Left ventricle myocardium inferior (tissue), 1 donor: Measurements from ENCODE around the gene RAB3IP. TPM values are rescaled to one million over a fixed set of nuclear protein-coding genes. Genes with fewer than 3 reads are reported as not detected.
"Not testable (repeated sequence)": the region's sequence is repeated elsewhere in the genome, so short reads cannot be mapped to it uniquely, and the experiment has no call there.

Experiments used
- DNase-seq: peaks from one replicate; pipeline ENCODE4 v3.0.0-alpha.2; 2020
- H3K27ac ChIP-seq: fragments of 200-600 bp; replicated peaks from 2 replicates; pipeline ENCODE4 v1.8.0; 2021
- H3K27me3 ChIP-seq: fragments of 200-600 bp; 2 replicates; pipeline ENCODE4 v1.8.0; 2021; ENCODE audit warnings: low read depth
- H3K36me3 ChIP-seq: fragments of 200-600 bp; 2 replicates; pipeline ENCODE4 v1.8.0; 2021
- H3K4me1 ChIP-seq: fragments of 200-600 bp; 2 replicates; pipeline ENCODE4 v1.8.0; 2021
- H3K4me3 ChIP-seq: fragments of 200-600 bp; 2 replicates; pipeline ENCODE4 v1.8.0; 2021; ENCODE audit warnings: mild to moderate bottlenecking, moderate library complexity
- H3K9me3 ChIP-seq: fragments of 200-600 bp; replicated peaks from 2 replicates; pipeline ENCODE4 v1.8.0; 2021
- intact Hi-C: fragments of 100-400 bp; cut with micrococcal nuclease; formaldehyde crosslinking; loops from one replicate; pipeline ENCODE4 v1.11.0; 2022
- total RNA-seq: library from RNA; stranded (reverse); fragmentation: NEBNext Ultra II Directional; extraction: Animal tissue kit (Norgen Biotek cat#: 25700); gene quantifications from one replicate; pipeline ENCODE4 v1.2.1, GENCODE V29; 2021
- TF ChIP-seq, protein P1 (sequence below): fragments of 200-600 bp; IDR thresholded peaks from 2 replicates; pipeline ENCODE4 v1.8.0; 2021; ENCODE audit warnings: antibody characterized with exemption, mild to moderate bottlenecking, borderline replicate concordance
- donor health status: DM: no; HTN: yes; CAD: no; lungs with severe emphysema.

The RAB3IP gene
- total RNA-seq, 1 donor from 2014 or later, result 23.0 TPM

DNA sequence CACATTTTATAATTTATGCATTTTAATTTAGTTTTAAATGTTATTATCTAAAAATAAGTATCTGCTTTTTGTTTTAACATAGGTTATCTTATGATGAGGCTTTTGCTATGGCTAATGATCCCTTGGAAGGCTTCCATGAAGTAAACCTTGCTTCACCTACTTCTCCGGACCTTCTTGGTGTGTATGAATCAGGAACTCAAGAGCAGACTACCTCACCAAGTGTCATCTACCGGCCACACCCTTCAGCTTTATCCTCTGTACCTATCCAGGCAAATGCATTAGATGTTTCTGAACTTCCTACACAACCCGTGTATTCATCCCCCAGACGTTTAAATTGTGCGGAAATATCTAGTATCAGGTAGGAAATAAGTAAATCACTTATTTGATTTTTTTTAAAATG is 16.6 kb downstream of the RAB3IP start:
- Histone ChIP-seq H3K4me1 (peaks cover 6% of the 10 kb centered on the region), H3K27me3 (no peaks in the 10 kb centered on the region), H3K27ac (no peak overlapping the region), H3K9me3 (peaks cover 14% of the 10 kb centered on the region), H3K4me3 (no peak overlapping the region), H3K36me3 (peaks cover 11% of the 10 kb centered on the region)
- no peak for DNase-seq
- intact Hi-C loops, result no loop called here
- TF ChIP-seq, protein P1, sequence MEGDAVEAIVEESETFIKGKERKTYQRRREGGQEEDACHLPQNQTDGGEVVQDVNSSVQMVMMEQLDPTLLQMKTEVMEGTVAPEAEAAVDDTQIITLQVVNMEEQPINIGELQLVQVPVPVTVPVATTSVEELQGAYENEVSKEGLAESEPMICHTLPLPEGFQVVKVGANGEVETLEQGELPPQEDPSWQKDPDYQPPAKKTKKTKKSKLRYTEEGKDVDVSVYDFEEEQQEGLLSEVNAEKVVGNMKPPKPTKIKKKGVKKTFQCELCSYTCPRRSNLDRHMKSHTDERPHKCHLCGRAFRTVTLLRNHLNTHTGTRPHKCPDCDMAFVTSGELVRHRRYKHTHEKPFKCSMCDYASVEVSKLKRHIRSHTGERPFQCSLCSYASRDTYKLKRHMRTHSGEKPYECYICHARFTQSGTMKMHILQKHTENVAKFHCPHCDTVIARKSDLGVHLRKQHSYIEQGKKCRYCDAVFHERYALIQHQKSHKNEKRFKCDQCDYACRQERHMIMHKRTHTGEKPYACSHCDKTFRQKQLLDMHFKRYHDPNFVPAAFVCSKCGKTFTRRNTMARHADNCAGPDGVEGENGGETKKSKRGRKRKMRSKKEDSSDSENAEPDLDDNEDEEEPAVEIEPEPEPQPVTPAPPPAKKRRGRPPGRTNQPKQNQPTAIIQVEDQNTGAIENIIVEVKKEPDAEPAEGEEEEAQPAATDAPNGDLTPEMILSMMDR, result no peak

DNA sequence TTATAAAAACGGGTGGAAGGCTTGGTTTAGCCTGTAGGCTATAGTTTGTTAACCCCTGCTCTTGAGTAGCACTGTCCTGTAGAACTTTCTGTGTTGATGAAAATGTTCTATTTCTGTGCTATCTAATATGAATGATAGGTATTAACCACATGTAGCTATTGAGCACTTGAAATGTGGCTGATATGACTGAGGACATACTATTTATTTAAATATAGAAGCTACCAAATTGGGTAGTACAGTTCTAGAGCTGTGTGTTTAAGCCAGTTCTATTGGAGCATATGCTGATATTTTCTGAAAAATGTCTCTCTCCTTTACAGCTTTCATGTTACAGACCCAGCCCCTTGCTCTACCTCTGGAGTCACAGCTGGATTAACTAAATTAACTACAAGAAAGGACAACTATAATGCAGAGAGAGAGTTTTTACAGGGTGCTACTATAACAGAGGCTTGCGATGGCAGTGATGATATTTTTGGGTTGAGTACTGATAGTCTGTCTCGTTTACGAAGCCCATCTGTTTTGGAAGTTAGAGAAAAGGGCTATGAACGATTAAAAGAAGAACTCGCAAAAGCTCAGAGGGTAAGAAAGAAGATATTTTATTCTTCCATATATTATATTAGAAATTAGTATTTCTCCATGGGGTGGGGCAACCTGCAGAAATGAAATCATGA is 17.6 kb downstream of the RAB3IP start:
- no peaks in the 10 kb centered on the region for H3K27me3 ChIP-seq
- H3K36me3 ChIP-seq, result peaks cover 11% of the 10 kb centered on the region
- peaks cover 23% of the 10 kb centered on the region for H3K9me3 ChIP-seq
- peaks cover 2% of the 10 kb centered on the region for H3K4me1 ChIP-seq
- intact Hi-C loops, result no loop called here
- H3K27ac ChIP-seq, result peak overlapping the region; percentile 47
- TF ChIP-seq, protein P1, result no peak
- H3K4me3 ChIP-seq, result peak overlapping the region; percentile 51
- DNase-seq, result no peak

DNA sequence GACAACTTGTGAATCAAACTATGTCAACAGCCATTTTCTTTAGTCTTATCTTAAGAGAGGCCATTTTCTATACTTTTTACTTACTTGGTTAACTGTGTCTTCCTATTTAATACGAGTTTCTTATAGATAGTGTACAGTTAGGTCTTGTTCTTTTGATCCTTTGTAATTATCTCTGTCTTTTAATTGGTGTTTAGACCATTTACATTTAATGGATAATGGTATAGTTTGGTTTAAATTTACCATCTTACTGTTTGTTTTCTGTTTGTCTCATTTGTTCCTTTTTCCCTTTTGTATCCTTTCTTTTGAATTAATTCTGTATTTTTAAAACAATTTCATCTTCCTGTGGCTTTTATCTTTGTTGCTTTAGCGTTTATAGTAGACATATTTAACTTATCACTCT is 19.4 kb downstream of the RAB3IP start:
- H3K9me3 ChIP-seq, result peaks cover 29% of the 10 kb centered on the region
- H3K4me1 ChIP-seq, result no peaks in the 10 kb centered on the region
- TF ChIP-seq, protein P1, result no peak
- H3K4me3 ChIP-seq, result no peak overlapping the region
- DNase-seq, result no peak
- H3K27ac ChIP-seq, result no peak overlapping the region
- H3K36me3 ChIP-seq, result peaks cover 11% of the 10 kb centered on the region
- intact Hi-C loops, result no loop called here
- H3K27me3 ChIP-seq, result no peaks in the 10 kb centered on the region

DNA sequence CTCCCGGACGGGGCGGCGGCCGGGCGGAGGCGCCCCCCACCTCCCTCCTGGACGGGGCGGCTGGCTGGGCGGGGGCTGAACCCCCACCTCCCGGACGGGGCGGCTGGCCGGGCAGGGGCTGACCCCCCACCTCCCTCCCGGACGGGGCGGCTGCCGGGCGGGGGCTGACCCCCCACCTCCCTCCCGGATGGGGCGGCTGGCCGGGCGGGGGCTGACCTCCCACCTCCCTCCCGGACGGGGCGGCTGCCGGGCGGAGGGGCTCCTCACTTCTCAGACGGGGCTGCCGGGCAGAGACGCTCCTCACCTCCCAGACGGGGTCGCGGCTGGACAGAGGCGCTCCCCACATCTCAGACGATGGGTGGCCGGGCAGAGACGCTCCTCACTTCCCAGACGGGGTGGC is 20.9 kb downstream of the RAB3IP start:
- H3K36me3 ChIP-seq, result peaks cover 11% of the 10 kb centered on the region
- H3K4me3 ChIP-seq, intact Hi-C loops, H3K27ac ChIP-seq, H3K27me3 ChIP-seq, DNase-seq, H3K4me1 ChIP-seq: not testable (repeated sequence)
- peaks cover 41% of the 10 kb centered on the region for H3K9me3 ChIP-seq

DNA sequence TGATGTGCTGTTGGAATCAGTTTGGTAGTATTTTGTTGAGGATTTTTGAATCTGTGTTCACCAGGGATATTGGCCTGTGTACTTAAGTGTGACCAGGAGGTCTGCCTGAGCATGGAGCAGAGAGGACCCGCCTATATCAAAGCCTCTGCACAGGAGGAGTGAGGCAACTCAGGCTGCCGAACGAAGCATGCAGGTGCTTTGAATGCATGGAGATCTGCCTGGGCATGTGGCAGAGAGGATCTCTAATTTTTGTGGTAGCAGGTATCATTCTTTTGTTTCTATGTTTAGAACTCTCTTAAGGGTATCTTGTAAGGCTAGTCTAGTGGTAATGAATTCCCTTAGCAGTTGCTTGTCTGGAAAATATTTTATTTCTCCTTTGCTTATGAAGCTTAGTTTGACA is 26.9 kb downstream of the RAB3IP start:
- H3K9me3 ChIP-seq, result peaks cover 64% of the 10 kb centered on the region
- H3K4me3 ChIP-seq, result no peak overlapping the region
- H3K27me3 ChIP-seq, result no peaks in the 10 kb centered on the region
- intact Hi-C loops, result no loop called here
- H3K4me1 ChIP-seq, result peaks cover 2% of the 10 kb centered on the region
- H3K36me3 ChIP-seq, result peaks cover 16% of the 10 kb centered on the region
- TF ChIP-seq, protein P1, result no peak
- DNase-seq, result no peak
- no peak overlapping the region for H3K27ac ChIP-seq

DNA sequence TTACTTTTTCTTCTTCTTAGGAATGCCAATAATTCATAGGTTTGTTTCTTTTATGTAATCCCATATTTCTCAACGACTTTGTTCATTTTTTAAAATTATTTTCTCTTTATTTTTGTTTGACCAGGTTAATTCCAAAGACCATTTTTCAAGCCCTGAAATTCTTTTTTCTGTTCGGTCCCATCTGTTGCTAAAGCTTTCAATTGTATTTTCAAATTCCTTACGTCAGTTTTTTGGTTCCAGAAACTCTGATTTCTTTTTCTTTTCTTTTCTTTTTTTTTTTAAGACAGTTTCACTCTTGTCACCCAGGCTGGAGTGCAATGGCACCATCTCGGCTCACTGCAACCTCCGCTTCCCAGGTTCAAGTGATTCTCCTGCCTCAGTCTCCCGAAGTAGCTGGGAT is 27.6 kb downstream of the RAB3IP start:
- Histone ChIP-seq H3K27me3 (no peaks in the 10 kb centered on the region), H3K36me3 (peaks cover 16% of the 10 kb centered on the region), H3K4me1 (peaks cover 2% of the 10 kb centered on the region), H3K27ac (no peak overlapping the region), H3K9me3 (peaks cover 63% of the 10 kb centered on the region), H3K4me3 (no peak overlapping the region)
- TF ChIP-seq, protein P1, result no peak
- intact Hi-C loops, result no loop called here
- DNase-seq, result no peak
